Mesenchymal stem cell (in vitro differentiated cells and primary cell): ENCODE measurements around the gene IGSF9B.

Experiments
- DNase-seq: peaks from one replicate; pipeline ENCODE4 v3.0.0-alpha.2; 2013
- H2AFZ ChIP-seq: one replicate; pipeline ENCODE4 v1.6.1; 2013; ENCODE audit warnings: low read depth, mild to moderate bottlenecking, control low read depth, inconsistent platforms, low read length, moderate library complexity
- H2AK5ac ChIP-seq: 2 replicates; pipeline ENCODE4 v1.6.1; 2013; ENCODE audit warnings: low read length, moderate library complexity, mild to moderate bottlenecking, inconsistent platforms; ENCODE audit not compliant: severe bottlenecking
- H2BK120ac ChIP-seq: one replicate; pipeline ENCODE4 v1.6.1; 2013; ENCODE audit warnings: low read depth, mild to moderate bottlenecking, inconsistent platforms, low read length, moderate library complexity
- H2BK12ac ChIP-seq, 2 experiments: one replicate each; pipeline ENCODE4 v1.6.1; 2013; ENCODE audit warnings: inconsistent platforms in 2 of 2, low read length in 2 of 2, mild to moderate bottlenecking in 2 of 2, moderate library complexity in 2 of 2, control low read depth in 1 of 2
- H2BK15ac ChIP-seq: one replicate; pipeline ENCODE4 v1.6.1; 2013; ENCODE audit warnings: mild to moderate bottlenecking, low read depth, inconsistent platforms; ENCODE audit not compliant: poor library complexity, severe bottlenecking
- H2BK5ac ChIP-seq: 2 replicates; pipeline ENCODE4 v1.6.1; 2013; ENCODE audit warnings: low read depth, mild to moderate bottlenecking, low read length, control low read depth, inconsistent platforms; ENCODE audit not compliant: poor library complexity, severe bottlenecking
- H3K14ac ChIP-seq, 2 experiments: one replicate each; pipeline ENCODE4 v1.6.1; 2013; ENCODE audit warnings: inconsistent platforms in 2 of 2, low read length in 2 of 2, control low read depth in 1 of 2, mild to moderate bottlenecking in 1 of 2, moderate library complexity in 1 of 2
- H3K18ac ChIP-seq, 2 experiments: one replicate each; pipeline ENCODE4 v1.6.1; 2013; ENCODE audit warnings: inconsistent platforms in 2 of 2, low read length in 2 of 2, control low read depth in 1 of 2, low read depth in 1 of 2, mild to moderate bottlenecking in 1 of 2
- H3K23ac ChIP-seq, 2 experiments: one replicate each; pipeline ENCODE4 v1.6.1; 2013; ENCODE audit warnings: inconsistent platforms in 2 of 2, low read length in 2 of 2, mild to moderate bottlenecking in 2 of 2, moderate library complexity in 2 of 2, control low read depth in 1 of 2
- H3K27ac ChIP-seq: 2 replicates; pipeline ENCODE4 v1.5.1; 2013; ENCODE audit warnings: mild to moderate bottlenecking, moderate library complexity, low read length, control low read depth, inconsistent platforms; ENCODE audit not compliant: poor library complexity, severe bottlenecking
- H3K27me3 ChIP-seq, 2 experiments: 2 replicates each; pipeline versions ENCODE4 v1.6.1 to v1.7.0; 2013; ENCODE audit warnings: low read length in 2 of 2, mild to moderate bottlenecking in 2 of 2, moderate library complexity in 2 of 2, control low read depth in 1 of 2, inconsistent platforms in 1 of 2; ENCODE audit not compliant: control insufficient read depth in 1 of 2, insufficient read depth in 1 of 2
- H3K36me3 ChIP-seq, 2 experiments: 2 replicates each; pipeline versions ENCODE4 v1.6.1 to v1.7.0; 2013; ENCODE audit warnings: low read length in 2 of 2, control low read depth in 1 of 2, inconsistent platforms in 1 of 2, low read depth in 1 of 2, mild to moderate bottlenecking in 1 of 2; ENCODE audit not compliant: insufficient read depth in 2 of 2, control insufficient read depth in 1 of 2
- H3K4ac ChIP-seq, 2 experiments: one replicate each; pipeline ENCODE4 v1.6.1; 2013; ENCODE audit warnings: inconsistent platforms in 2 of 2, low read length in 2 of 2, mild to moderate bottlenecking in 2 of 2, moderate library complexity in 2 of 2, control low read depth in 1 of 2, low read depth in 1 of 2
- H3K4me1 ChIP-seq: 2 replicates; pipeline ENCODE4 v1.6.1; 2013; ENCODE audit warnings: low read depth, low read length, control low read depth; ENCODE audit not compliant: control insufficient read depth, insufficient read depth
- H3K4me2 ChIP-seq: 2 replicates; pipeline ENCODE4 v1.6.1; 2013; ENCODE audit warnings: low read length, mild to moderate bottlenecking, inconsistent platforms; ENCODE audit not compliant: poor library complexity, severe bottlenecking
- H3K4me3 ChIP-seq, 2 experiments: 2 replicates each; pipeline versions ENCODE4 v1.5.1 to v1.7.0; 2013; ENCODE audit warnings: low read length in 2 of 2, mild to moderate bottlenecking in 2 of 2, control low read depth in 1 of 2, low read depth in 1 of 2; ENCODE audit not compliant: insufficient read depth in 1 of 2
- H3K79me1 ChIP-seq: replicated peaks from 2 replicates; pipeline ENCODE4 v1.6.1; 2013; ENCODE audit warnings: mild to moderate bottlenecking, control low read depth, low read length, inconsistent platforms; ENCODE audit not compliant: poor library complexity, severe bottlenecking
- H3K9ac ChIP-seq: 2 replicates; pipeline ENCODE4 v1.7.0; 2013; ENCODE audit warnings: mild to moderate bottlenecking, low read length, moderate library complexity
- H3K9me3 ChIP-seq: 2 replicates; pipeline ENCODE4 v1.7.0; 2013; ENCODE audit warnings: mild to moderate bottlenecking, low read length; ENCODE audit not compliant: control insufficient read depth
- H4K8ac ChIP-seq: one replicate; pipeline ENCODE4 v1.6.1; 2013; ENCODE audit warnings: inconsistent platforms, mild to moderate bottlenecking, low read length, moderate library complexity
- H4K91ac ChIP-seq: one replicate; pipeline ENCODE4 v1.6.1; 2013; ENCODE audit warnings: mild to moderate bottlenecking, low read length, inconsistent platforms
- WGBS: methylation state at CpG from one replicate; pipeline ENCODE4 v1.1.7; 2013; ENCODE audit warnings: mixed read lengths; 5-methylcytosine and 5-hydroxymethylcytosine counted together

The IGSF9B gene

DNA sequence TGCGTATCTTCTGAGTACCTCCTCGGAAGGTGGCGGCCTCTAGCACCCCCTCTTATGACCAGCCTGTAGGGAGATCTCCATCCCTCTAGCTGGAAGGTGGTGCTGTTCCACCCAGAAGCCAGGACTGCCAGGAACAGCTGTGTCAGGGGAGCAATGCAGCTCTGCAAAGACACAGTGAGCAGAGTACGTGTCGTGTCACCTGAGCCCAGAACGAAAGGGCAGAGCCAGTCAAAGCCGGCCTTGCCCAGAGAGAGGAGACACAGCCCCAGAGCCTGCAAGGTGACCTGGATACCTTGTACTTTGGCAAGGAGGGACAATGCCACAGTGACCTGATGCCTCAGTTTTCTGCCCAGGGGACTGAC lies 18.7 kb upstream of the IGSF9B start:
- 78% methylated on average over 7 of the region's 7 CpGs for WGBS
- Histone ChIP-seq H3K9me3 (no peaks in the 10 kb centered on the region), H3K27me3 (peaks cover 0 to 55% of the 10 kb centered on the region in 2 experiments)

DNA sequence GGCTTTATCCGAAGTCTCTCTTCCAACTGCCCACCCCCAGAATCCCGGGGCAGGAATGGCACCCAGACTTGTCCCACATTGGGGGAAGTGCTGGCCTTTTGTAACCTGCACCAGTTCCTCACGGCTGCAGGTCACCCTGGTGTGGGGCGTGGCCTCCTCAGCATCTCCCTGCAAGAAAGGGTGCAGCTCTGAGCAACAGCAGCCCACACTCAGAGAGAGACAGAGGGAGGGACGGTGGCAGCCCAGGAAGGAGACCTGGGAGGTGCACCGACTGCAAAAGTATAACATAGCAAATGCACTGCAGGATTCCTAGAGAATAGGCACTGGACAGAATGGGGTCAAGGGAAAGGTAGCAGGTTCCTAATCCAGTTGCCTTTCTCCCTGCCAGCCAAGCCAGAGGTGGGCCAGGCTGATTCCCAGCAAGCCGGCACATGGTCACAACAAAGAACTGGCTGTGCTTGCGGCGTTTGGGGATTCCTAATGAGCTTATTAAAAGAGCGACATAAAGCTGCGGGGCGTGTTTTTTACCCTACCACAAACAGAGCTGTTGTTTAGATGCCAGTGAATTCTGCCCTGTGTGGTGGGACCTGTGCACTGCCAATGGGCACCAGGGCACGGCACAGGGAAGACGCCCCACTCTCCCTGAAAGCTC lies 18.2 kb upstream of the IGSF9B start:
- H3K9ac ChIP-seq, result no peak overlapping the region
- H3K23ac ChIP-seq, result no peak overlapping the region
- no peak overlapping the region for H3K18ac ChIP-seq
- H4K91ac ChIP-seq, result no peak overlapping the region
- no peak overlapping the region for H2BK15ac ChIP-seq
- no peaks in the 10 kb centered on the region for H3K79me1 ChIP-seq
- H2AFZ ChIP-seq, result no peak overlapping the region
- no peak overlapping the region for H3K14ac ChIP-seq
- no peak overlapping the region for H3K4me3 ChIP-seq
- DNase-seq, result no peak
- H3K36me3 ChIP-seq, result no peaks in the 10 kb centered on the region
- no peak overlapping the region for H2BK12ac ChIP-seq
- no peaks in the 10 kb centered on the region for H3K4me1 ChIP-seq
- no peak overlapping the region for H4K8ac ChIP-seq
- H3K27ac ChIP-seq, result no peak overlapping the region
- no peak overlapping the region for H3K4me2 ChIP-seq
- H3K9me3 ChIP-seq, result no peaks in the 10 kb centered on the region
- H3K4ac ChIP-seq, result no peak overlapping the region
- no peak overlapping the region for H2BK120ac ChIP-seq
- H3K27me3 ChIP-seq, result peaks cover 0 to 60% of the 10 kb centered on the region in 2 experiments
- H2AK5ac ChIP-seq, result no peak overlapping the region
- H2BK5ac ChIP-seq, result no peak overlapping the region
- 78% methylated on average over 14 of the region's 14 CpGs for WGBS

More for the DNA sequence above, 18.7 kb upstream of the IGSF9B start:
- H2BK5ac ChIP-seq, result no peak overlapping the region
- H2BK12ac ChIP-seq, result no peak overlapping the region
- no peak overlapping the region for H3K14ac ChIP-seq
- H2AFZ ChIP-seq, result no peak overlapping the region
- no peaks in the 10 kb centered on the region for H3K79me1 ChIP-seq
- H4K91ac ChIP-seq, result no peak overlapping the region
- H2AK5ac ChIP-seq, result no peak overlapping the region
- H3K23ac ChIP-seq, result no peak overlapping the region
- no peak for DNase-seq
- H2BK15ac ChIP-seq, result no peak overlapping the region
- H3K36me3 ChIP-seq, result no peaks in the 10 kb centered on the region
- no peak overlapping the region for H3K27ac ChIP-seq
- no peak overlapping the region for H3K9ac ChIP-seq
- no peak overlapping the region for H4K8ac ChIP-seq
- no peak overlapping the region for H2BK120ac ChIP-seq
- no peak overlapping the region for H3K4me3 ChIP-seq
- no peak overlapping the region for H3K4ac ChIP-seq
- H3K4me1 ChIP-seq, result no peaks in the 10 kb centered on the region
- H3K18ac ChIP-seq, result no peak overlapping the region
- H3K4me2 ChIP-seq, result no peak overlapping the region

DNA sequence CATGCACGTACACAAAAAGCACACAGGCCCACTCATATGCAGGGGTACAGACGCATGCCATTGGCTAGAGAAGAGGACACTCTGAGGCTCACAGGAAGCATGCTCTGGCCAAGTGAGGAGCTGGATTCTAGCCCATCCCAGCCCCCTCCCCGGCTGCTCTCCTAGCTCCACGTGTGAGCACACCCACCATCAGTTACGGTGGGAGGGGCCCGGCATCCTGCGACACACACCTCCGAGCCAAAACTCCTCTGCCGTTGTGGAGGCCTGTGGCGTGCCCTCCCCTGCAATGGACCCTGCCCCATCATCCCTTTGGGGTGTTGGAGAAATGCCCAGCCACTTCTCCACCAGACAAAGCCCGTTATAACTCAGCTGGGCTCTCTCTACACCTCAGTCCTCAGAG lies 15.1 kb upstream of the IGSF9B start:
- no peaks in the 10 kb centered on the region for H3K4me1 ChIP-seq
- H3K9me3 ChIP-seq, result no peaks in the 10 kb centered on the region
- WGBS, result 77% methylated on average over 11 of the region's 11 CpGs
- no peak overlapping the region for H2BK12ac ChIP-seq
- H3K4ac ChIP-seq, result no peak overlapping the region
- no peak overlapping the region for H3K9ac ChIP-seq
- H3K14ac ChIP-seq, result no peak overlapping the region
- H2BK5ac ChIP-seq, result no peak overlapping the region
- H3K4me2 ChIP-seq, result no peak overlapping the region
- no peaks in the 10 kb centered on the region for H3K79me1 ChIP-seq
- no peak overlapping the region for H3K23ac ChIP-seq
- H4K8ac ChIP-seq, result no peak overlapping the region
- no peak for DNase-seq
- peaks cover 0 to 83% of the 10 kb centered on the region in 2 experiments for H3K27me3 ChIP-seq
- H3K27ac ChIP-seq, result no peak overlapping the region
- H2BK15ac ChIP-seq, result no peak overlapping the region
- no peak overlapping the region for H4K91ac ChIP-seq
- no peak overlapping the region for H3K18ac ChIP-seq
- no peak overlapping the region for H2BK120ac ChIP-seq
- no peak overlapping the region for H3K4me3 ChIP-seq
- H2AFZ ChIP-seq, result no peak overlapping the region
- no peak overlapping the region for H2AK5ac ChIP-seq
- no peaks in the 10 kb centered on the region for H3K36me3 ChIP-seq

DNA sequence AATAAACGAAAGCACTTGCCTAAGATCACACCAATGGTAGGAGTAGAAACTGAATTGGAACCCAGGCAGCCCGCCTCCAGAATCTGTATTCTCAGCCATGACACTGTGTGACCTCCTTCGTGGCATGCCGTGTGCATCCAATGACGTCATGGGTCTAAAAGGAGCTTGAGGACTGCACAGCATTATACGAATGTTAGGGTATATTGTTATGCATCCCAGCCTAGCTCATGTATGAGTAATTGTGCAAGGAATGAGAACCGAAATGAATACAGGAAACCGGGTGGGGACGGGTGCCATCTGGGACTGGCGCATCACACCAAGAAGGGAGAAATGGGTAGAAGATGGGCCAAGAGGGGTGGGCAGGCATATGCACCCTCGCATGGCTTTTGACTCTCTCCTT lies 12.3 kb upstream of the IGSF9B start:
- no peak overlapping the region for H3K14ac ChIP-seq
- H3K4me1 ChIP-seq, result no peaks in the 10 kb centered on the region
- H2AK5ac ChIP-seq, result no peak overlapping the region
- H3K4me2 ChIP-seq, result no peak overlapping the region
- no peak overlapping the region for H3K18ac ChIP-seq
- DNase-seq, result no peak
- H2BK5ac ChIP-seq, result no peak overlapping the region
- H3K23ac ChIP-seq, result no peak overlapping the region
- no peak overlapping the region for H2BK12ac ChIP-seq
- 83% methylated on average over 11 of the region's 11 CpGs for WGBS
- H4K91ac ChIP-seq, result no peak overlapping the region
- H3K36me3 ChIP-seq, result no peaks in the 10 kb centered on the region
- H2AFZ ChIP-seq, result no peak overlapping the region
- no peak overlapping the region for H2BK15ac ChIP-seq
- no peak overlapping the region for H3K27ac ChIP-seq
- H4K8ac ChIP-seq, result no peak overlapping the region
- no peak overlapping the region for H3K4me3 ChIP-seq
- H2BK120ac ChIP-seq, result no peak overlapping the region
- no peak overlapping the region for H3K4ac ChIP-seq
- peaks cover 0 to 73% of the 10 kb centered on the region in 2 experiments for H3K27me3 ChIP-seq
- no peaks in the 10 kb centered on the region for H3K9me3 ChIP-seq
- H3K79me1 ChIP-seq, result no peaks in the 10 kb centered on the region
- no peak overlapping the region for H3K9ac ChIP-seq
